AG20443 (cell line): Measurements from ENCODE around the gene GAA.

ENCODE experiments used
- DNase-seq: peaks from one replicate; pipeline ENCODE4 v3.0.0; 2012; ENCODE audit warnings: low spot score, mixed read lengths

GAA gene

GRCh38 chr17:80101011-80101945 is at the start of gene GAA:
Gene GAA (plus strand): TSS chr17:80101581. CDS start chr17:80104587, 3,006 bp downstream.
- peak; percentile 100 for DNase-seq

- DNase-seq = no peak
Observed at GRCh38 chr17:80051681-80052080, 49.7 kb upstream of the GAA start.

GRCh38 chr17:80053102-80053501 is 48.3 kb upstream of the GAA start:
- DNase-seq = no peak

GRCh38 chr17:80055597-80055996 is 45.8 kb upstream of the GAA start:
- no peak for DNase-seq

GRCh38 chr17:80058311-80058955 is 42.9 kb upstream of the GAA start:
- no peak for DNase-seq

- DNase-seq = no peak
Observed at GRCh38 chr17:80060644-80061043, 40.7 kb upstream of the GAA start.

GRCh38 chr17:80061421-80061820 is 40.0 kb upstream of the GAA start:
- DNase-seq = no peak

- DNase-seq = peak; percentile 67
Observed at GRCh38 chr17:80063830-80064585, 37.4 kb upstream of the GAA start.

GRCh38 chr17:80064696-80065095 is 36.7 kb upstream of the GAA start:
- no peak for DNase-seq

GRCh38 chr17:80065478-80066170 is 35.8 kb upstream of the GAA start:
- DNase-seq = no peak

GRCh38 chr17:80067393-80067986 is 33.9 kb upstream of the GAA start:
- DNase-seq = no peak

GRCh38 chr17:80068301-80069222 is 32.8 kb upstream of the GAA start:
- DNase-seq = no peak

- peak; percentile 61 for DNase-seq
Observed at GRCh38 chr17:80070375-80071115, 30.8 kb upstream of the GAA start.

GRCh38 chr17:80071116-80071841 is 30.1 kb upstream of the GAA start:
- peak; percentile 77 for DNase-seq

- DNase-seq = no peak
Observed at GRCh38 chr17:80072410-80072809, 29.0 kb upstream of the GAA start.

- no peak for DNase-seq
Observed at GRCh38 chr17:80080081-80080480, 21.3 kb upstream of the GAA start.

- no peak for DNase-seq
Observed at GRCh38 chr17:80081596-80081995, 19.8 kb upstream of the GAA start.

GRCh38 chr17:80082403-80083135 is 18.8 kb upstream of the GAA start:
- peak; percentile 85 for DNase-seq
